ENCODE data around the gene RPL35.

- TF ChIP-seq POLR2A (IDR thresholded peaks at IDR 0.05) (no peak), CTCF (IDR thresholded peaks at IDR 0.05) (no peak)
Observed at GRCh38 chr9:124815601-124816000, 46.2 kb downstream of the RPL35 start.

Data from Peyer's patch (tissue), 4 donors.